Endothelial cell (in vitro differentiated cells): Measurements from ENCODE around the gene GIPC2. TPM values are rescaled to one million over a fixed set of nuclear protein-coding genes. Genes with fewer than 3 reads are reported as not detected.
"Not testable (repeated sequence)": the region's sequence is repeated elsewhere in the genome, so short reads cannot be mapped to it uniquely, and the experiment has no call there.

Source experiments
- DNase-seq: peaks from one replicate; pipeline ENCODE4 v3.0.0; 2021; ENCODE audit warnings: low spot score
- H3K27ac Mint-ChIP-seq: one replicate; pipeline ENCODE4 v1.8.0; 2021; ENCODE audit warnings: mixed read lengths, inconsistent platforms; ENCODE audit not compliant: unreplicated experiment
- H3K27me3 Mint-ChIP-seq: one replicate; pipeline ENCODE4 v1.8.0; 2021; ENCODE audit warnings: mild to moderate bottlenecking, moderate library complexity, mixed read lengths, inconsistent platforms; ENCODE audit not compliant: unreplicated experiment
- H3K36me3 Mint-ChIP-seq: one replicate; pipeline ENCODE4 v1.8.0; 2021; ENCODE audit warnings: mild to moderate bottlenecking, low read depth, mixed read lengths, inconsistent platforms; ENCODE audit not compliant: unreplicated experiment
- H3K4me1 Mint-ChIP-seq: one replicate; pipeline ENCODE4 v1.8.0; 2021; ENCODE audit warnings: mild to moderate bottlenecking, mixed read lengths, inconsistent platforms; ENCODE audit not compliant: unreplicated experiment
- H3K4me3 Mint-ChIP-seq: one replicate; pipeline ENCODE4 v1.8.0; 2021; ENCODE audit warnings: mild to moderate bottlenecking, mixed read lengths, inconsistent platforms; ENCODE audit not compliant: unreplicated experiment
- H3K9me3 Mint-ChIP-seq: one replicate; pipeline ENCODE4 v1.8.0; 2021; ENCODE audit warnings: mixed read lengths, inconsistent platforms; ENCODE audit not compliant: unreplicated experiment
- CTCF ChIP-seq: fragments of 200-600 bp; sonication (generic); IDR thresholded peaks from one replicate; pipeline ENCODE4 v1.5.0; 2021; ENCODE audit warnings: antibody characterized with exemption; ENCODE audit not compliant: unreplicated experiment
- total RNA-seq: library from RNA; stranded (reverse); fragmentation: NEBNext Ultra II Directional; extraction: Animal tissue kit (Norgen Biotek cat#: 25700); gene quantifications from one replicate; pipeline ENCODE4 v1.2.1, GENCODE V29; 2021; ENCODE audit not compliant: unreplicated experiment

GIPC2 gene
- total RNA-seq, 1 donor from 2014 or later: 2.9 TPM

GRCh38 chr1:78061825-78062523 lies 16.2 kb downstream of the GIPC2 start:
- H3K27ac Mint-ChIP-seq: peak overlapping the region; percentile 73
- TF ChIP-seq CTCF: no peak
- DNase-seq: no peak
- no peaks in the 10 kb centered on the region for H3K27me3 Mint-ChIP-seq
- H3K4me1 Mint-ChIP-seq: peaks cover 20% of the 10 kb centered on the region
- no peak overlapping the region for H3K4me3 Mint-ChIP-seq
- no peaks in the 10 kb centered on the region for H3K36me3 Mint-ChIP-seq
- H3K9me3 Mint-ChIP-seq: no peaks in the 10 kb centered on the region

GRCh38 chr1:78064886-78065285 lies 19.1 kb downstream of the GIPC2 start:
- H3K36me3 Mint-ChIP-seq, H3K27ac Mint-ChIP-seq, H3K9me3 Mint-ChIP-seq, H3K4me3 Mint-ChIP-seq, DNase-seq, H3K27me3 Mint-ChIP-seq: not testable (repeated sequence)
- H3K4me1 Mint-ChIP-seq: peaks cover 20% of the 10 kb centered on the region

- no peaks in the 10 kb centered on the region for H3K27me3 Mint-ChIP-seq
- no peaks in the 10 kb centered on the region for H3K36me3 Mint-ChIP-seq
- TF ChIP-seq CTCF: no peak
- H3K4me1 Mint-ChIP-seq: peaks cover 16% of the 10 kb centered on the region
- no peak overlapping the region for H3K4me3 Mint-ChIP-seq
- H3K9me3 Mint-ChIP-seq: no peaks in the 10 kb centered on the region
- no peak overlapping the region for H3K27ac Mint-ChIP-seq
- no peak for DNase-seq
Observed at GRCh38 chr1:78068681-78069283, 23.0 kb downstream of the GIPC2 start.

- Mint-ChIP-seq H3K27ac (no peak overlapping the region), H3K4me3 (no peak overlapping the region), H3K36me3 (no peaks in the 10 kb centered on the region), H3K9me3 (no peaks in the 10 kb centered on the region), H3K4me1 (peaks cover 11% of the 10 kb centered on the region), H3K27me3 (no peaks in the 10 kb centered on the region)
- no peak for DNase-seq
- TF ChIP-seq CTCF: no peak
Observed at GRCh38 chr1:78069784-78070183, 24.0 kb downstream of the GIPC2 start.

- DNase-seq: no peak
- Mint-ChIP-seq H3K4me3 (no peak overlapping the region), H3K27me3 (no peaks in the 10 kb centered on the region), H3K9me3 (no peaks in the 10 kb centered on the region), H3K4me1 (peaks cover 12% of the 10 kb centered on the region), H3K27ac (no peak overlapping the region), H3K36me3 (no peaks in the 10 kb centered on the region)
- TF ChIP-seq CTCF: no peak
Observed at GRCh38 chr1:78070210-78070609, 24.4 kb downstream of the GIPC2 start.
